OCI-LY3 (cell line): ENCODE measurements around the gene CBFA2T2.
"Not testable (repeated sequence)": the region's sequence is repeated elsewhere in the genome, so short reads cannot be mapped to it uniquely, and the experiment has no call there.

Experiments used
- EZH2phosphoT487 ChIP-seq: fragments of 200-600 bp; shearing (Covaris generic); IDR thresholded peaks from 2 replicates; pipeline ENCODE4 v1.6.1; 2018; ENCODE audit warnings: antibody characterized with exemption, mixed run types, low read depth
- TF ChIP-seq, protein P1 (sequence below): fragments of 200-600, 300-600 bp; sonication (generic); IDR thresholded peaks from 2 replicates; pipeline ENCODE4 v1.5.1; 2014; ENCODE audit warnings: antibody characterized with exemption, low read length, low read depth

DNA sequence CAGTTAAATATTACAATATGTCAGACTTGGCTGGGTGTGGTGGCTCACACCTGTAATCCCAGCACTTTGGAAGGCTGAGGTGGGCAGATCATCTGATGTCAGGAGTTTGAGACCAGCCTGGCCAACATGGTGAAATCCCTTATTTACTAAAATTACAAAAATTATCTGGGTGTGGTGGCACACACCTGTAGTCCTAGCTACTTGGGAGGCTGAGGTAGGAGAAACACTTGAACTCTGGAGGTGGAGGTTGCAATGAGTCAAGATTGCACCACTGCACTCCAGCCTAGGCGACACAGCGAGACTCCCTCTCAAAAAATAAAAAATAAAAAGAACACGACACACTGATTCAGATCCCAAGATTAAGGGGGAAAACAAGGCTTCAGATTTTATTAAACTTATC is 19.2 kb downstream of the CBFA2T2 start:
- TF ChIP-seq, protein P1, sequence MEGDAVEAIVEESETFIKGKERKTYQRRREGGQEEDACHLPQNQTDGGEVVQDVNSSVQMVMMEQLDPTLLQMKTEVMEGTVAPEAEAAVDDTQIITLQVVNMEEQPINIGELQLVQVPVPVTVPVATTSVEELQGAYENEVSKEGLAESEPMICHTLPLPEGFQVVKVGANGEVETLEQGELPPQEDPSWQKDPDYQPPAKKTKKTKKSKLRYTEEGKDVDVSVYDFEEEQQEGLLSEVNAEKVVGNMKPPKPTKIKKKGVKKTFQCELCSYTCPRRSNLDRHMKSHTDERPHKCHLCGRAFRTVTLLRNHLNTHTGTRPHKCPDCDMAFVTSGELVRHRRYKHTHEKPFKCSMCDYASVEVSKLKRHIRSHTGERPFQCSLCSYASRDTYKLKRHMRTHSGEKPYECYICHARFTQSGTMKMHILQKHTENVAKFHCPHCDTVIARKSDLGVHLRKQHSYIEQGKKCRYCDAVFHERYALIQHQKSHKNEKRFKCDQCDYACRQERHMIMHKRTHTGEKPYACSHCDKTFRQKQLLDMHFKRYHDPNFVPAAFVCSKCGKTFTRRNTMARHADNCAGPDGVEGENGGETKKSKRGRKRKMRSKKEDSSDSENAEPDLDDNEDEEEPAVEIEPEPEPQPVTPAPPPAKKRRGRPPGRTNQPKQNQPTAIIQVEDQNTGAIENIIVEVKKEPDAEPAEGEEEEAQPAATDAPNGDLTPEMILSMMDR, result not testable (repeated sequence)
- not testable (repeated sequence) for TF ChIP-seq EZH2phosphoT487
